Left hindlimb (tissue), 1 donor: Measurements from ENCODE around the gene F9.
"Not testable (repeated sequence)": the region's sequence is repeated elsewhere in the genome, so short reads cannot be mapped to it uniquely, and the experiment has no call there.

Experiments used
- DNase-seq: peaks from one replicate; pipeline ENCODE4 v3.0.0-alpha.2; 2018

F9 gene

DNA sequence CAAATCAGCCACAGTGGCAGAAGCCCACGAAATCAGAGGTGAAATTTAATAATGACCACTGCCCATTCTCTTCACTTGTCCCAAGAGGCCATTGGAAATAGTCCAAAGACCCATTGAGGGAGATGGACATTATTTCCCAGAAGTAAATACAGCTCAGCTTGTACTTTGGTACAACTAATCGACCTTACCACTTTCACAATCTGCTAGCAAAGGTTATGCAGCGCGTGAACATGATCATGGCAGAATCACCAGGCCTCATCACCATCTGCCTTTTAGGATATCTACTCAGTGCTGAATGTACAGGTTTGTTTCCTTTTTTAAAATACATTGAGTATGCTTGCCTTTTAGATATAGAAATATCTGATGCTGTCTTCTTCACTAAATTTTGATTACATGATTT is at the start of gene F9:
Gene F9 (plus strand): TSS at position 190 of the 400 bp plus-strand sequence. CDS start 26 bp downstream, at position 216.
- no peak for DNase-seq

DNA sequence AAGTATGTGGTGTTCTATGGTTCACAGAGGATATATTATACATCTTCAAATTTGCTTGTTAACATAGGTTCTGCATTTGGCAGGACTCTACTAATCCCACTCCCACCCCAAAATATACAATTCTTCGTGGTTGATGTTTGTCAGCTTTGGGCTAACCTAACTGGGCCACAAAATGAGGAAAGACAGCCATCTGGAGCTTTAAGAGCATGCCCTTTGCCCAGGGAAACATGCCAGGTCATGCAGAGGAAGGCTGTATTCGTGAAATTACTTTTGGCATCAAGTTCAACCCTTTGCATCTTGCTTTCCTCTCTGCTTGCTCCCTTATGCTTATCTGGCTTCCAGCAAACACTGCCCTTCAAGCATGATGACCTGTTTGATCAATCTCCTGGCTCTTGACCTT is 46.8 kb upstream of the F9 start:
- no peak for DNase-seq

DNA sequence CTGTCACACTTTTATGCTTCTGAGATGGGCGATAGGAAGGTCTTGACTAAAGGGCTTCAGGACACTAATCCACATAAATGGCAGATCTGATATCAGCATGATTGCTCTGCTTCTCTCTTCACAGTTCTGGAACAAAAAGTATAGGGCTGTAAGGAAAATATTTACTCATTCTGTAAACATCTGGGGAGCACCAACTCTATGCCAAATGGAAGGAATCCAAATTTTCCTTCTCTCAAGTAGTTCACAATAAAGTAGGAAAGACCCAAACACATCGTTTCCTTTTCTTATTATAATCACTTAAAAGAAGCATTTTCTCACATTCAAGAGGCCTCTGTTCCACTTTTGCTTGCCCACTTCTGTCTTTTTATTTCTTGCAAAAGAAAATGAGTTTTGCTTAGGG is 45.9 kb upstream of the F9 start:
- DNase-seq = no peak

DNA sequence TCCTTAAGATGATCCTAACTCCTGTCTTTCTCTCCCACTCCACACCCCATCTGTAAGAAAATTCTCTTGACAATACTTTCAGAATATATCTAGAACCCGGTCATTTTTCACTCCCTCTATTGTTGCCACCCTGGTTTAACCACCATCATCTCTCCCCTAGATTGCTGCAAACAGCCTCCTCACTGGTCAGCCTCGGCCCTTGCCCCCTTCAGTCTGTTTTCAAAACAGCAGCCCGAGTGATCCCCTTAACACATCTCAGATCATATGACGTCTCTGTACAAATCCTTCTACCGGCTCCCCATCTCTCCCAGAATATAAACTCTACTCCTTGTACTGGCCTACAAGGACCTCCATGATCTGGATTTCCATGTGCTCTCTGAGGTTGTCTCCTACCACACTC is 35.2 kb upstream of the F9 start:
- DNase-seq = no peak

DNA sequence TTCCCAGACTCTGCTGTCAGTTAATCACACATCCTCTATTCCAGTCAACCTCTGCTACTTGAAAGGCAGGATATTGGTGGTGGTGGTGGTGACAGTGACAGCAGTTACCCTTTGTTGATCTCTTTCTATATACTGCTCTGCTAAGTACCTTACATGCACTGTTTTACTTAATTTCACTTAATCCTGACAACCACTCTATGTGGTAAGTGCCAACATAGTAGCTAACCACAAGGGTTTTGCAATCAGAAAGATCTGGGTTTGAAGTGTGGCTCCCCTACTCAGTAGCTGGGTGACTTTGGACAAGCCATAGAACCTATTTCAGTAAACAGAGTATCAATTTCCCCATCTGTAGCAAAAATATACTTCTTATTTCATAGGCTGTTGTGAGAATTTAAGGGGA is 24.2 kb upstream of the F9 start:
- DNase-seq = no peak

DNA sequence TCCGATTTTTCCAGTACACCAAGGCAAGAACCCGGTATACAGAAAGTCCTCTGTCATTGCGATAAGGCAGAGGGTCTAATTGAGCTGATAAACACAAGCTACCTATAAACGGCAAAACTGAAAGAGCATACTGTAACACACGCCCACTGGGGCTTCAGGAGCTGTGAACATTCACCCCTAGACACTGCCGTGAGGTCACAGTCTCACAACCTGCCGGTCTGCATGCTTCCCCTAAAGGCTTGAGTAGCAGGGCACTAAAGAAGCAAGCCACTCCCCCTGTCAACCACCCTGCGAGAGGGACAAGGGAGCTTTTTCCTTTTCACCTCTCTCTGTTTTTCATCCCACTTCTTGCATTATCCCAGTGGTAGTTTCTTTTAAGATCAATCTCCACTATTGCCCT is 22.4 kb upstream of the F9 start:
- no peak for DNase-seq

DNA sequence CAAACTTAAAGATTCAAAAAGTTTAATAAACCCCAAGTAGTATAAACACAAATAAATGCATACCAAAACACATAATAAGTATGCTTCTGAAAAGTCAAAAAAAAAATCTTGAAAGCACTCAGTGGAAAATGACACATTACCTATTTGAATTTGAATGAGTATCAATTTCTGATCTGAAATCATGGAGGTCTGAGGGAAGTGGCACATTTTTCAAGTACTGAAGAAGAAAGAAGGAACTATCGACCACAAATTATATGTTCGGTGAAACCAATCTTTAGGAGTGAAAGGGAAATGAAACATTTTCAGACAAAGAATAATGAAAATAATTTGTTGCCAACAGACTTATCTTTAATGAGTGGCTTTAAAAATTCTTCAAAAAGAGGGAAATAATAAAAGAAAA is 12.1 kb upstream of the F9 start:
- DNase-seq = no peak

DNA sequence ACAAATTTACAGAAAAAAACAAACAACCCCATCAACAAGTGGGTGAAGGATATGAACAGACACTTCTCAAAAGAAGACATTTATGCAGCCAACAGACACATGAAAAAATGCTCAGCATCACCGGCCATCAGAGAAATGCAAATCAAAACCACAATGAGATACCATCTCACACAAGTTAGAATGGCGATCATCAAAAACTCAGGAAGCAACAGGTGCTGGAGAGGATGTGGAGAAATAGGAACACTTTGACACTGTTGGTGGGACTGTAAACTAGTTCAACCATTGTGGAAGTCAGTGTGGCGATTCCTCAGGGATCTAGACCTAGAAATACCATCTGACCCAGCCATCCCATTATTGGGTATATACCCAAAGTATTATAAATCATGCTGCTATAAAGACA is 1.7 kb upstream of the F9 start:
- DNase-seq = not testable (repeated sequence)

DNA sequence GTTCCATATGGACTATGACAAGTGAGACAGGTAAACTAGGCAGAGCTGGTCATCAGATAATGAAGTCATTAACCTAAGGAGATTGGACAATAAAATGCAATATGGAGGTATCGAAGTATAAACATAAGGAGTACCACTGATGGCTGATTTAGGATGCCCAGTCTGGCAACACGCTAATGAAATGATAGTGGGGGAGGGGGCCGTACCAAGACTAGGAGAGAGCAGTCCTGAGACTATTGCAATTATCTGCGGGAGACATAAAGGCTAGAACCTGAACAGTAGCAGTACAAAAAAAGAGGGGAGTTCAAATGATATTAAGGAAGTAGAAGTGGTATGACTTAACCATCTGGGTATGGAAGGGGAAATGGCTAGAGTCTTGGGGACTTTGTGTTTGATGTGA is 2.3 kb downstream of the F9 start:
- no peak for DNase-seq

DNA sequence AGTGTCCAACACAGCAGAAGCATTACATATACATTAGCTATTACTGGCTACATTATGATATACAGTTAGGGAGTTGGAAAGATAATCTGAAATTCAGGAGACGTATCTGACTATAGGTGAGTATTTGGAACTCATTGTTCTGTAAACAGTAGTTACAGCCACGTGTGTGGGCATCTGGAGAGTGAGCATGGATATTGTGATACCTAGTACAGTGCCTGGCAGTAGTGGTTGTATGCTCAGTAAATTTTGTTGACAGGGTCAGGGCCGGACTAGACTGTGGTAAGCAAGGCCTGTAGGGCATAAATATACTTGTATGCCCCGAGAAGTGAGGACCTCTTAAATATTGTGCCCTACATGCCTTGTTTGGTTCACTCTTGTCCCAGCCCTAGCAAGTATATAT is 2.9 kb downstream of the F9 start:
- DNase-seq = no peak

DNA sequence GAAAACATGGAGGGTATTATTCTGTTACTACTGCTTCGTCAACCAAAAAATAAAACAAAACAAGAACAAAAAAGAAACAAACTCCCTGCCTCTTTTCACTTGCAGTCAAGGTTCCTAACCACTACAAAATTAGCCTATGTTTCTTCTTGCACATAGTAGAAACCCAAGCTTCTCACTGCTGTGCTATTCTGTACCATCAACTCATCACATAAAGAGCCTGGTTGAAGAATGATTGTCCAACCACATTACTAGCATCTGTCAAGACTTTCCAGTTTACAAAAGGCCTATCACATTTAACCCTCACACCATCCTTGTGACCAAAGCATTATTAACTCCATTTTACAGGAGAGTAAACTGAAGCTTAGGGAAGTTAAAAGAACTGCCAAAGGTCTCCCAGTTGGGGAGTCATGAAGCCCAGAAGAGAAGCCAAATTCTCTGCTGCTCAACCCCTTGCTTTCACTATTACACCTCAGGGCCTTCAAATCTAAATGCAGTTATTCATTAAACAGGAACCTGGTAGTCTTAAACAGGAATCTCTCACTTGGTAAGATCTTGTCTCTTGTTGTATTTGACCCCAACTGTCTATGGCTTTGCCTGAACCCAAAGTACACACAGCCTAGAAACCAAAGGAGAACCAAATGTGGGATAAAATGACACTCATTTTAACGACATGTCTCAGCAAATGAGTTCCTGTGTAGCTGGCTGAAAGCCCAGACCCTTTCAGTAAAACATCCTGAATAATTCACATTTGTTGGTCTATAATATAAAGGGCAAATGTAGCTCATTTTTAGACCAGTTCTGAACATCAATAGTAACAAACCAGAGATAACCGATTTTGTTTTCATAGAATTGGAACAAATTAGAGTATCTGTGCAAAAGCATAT is 8.6 kb downstream of the F9 start:
- DNase-seq = no peak

DNA sequence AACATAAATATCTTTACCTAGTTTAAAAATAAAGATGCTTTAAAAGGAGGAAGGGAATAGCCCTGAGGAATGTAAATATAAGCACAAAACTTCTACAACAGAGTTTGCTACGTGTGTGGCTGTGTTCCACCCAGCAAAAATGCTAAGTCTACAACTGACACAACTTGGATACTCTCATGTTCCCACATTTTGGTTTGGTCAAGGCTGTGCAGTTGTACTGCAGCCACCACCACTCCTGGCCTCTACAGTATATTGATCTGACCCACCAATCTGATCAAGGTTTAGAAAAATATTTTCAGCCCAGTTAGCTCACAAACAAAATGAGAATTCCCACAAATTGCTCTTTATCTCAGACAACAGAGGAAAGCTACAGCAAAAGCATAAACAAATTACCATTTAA is 12.1 kb downstream of the F9 start:
- no peak for DNase-seq

DNA sequence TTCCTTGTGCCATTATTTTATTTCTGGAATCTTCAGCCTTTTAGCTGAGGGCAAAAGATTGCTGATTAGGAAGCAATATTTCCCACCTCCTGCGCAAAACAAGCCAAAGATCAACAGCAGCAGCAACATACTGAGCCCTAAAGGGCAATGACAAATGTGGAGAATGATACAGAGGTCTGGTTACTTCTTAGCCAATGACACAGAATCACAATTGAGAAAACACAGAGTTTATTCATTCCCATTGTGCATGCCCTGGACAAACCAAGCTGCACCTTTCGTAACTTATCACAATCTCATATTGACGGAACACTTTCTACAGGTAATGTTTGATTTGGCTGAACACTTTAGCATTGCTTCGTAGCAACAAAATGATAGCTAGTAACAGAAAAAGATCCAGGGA is 13.4 kb downstream of the F9 start:
- DNase-seq = no peak

DNA sequence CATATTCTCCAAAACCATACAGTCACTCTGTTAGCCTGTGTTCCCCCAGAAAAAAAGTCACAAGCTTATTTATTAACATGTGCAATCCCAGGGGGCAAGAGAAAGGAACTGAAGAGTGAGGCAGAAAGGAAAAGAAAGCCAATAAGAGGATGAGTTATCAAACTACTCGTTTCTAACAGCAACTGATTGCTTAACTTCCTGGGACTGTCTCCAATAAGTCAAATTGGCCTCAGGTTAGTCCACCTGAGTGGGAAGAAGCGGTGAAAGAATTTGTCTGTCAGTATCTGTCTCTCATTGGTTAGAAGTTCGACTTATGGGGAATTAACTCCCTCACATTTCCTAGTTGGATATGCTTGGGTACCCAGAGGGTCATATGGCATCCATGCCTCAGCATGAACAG is 14.1 kb downstream of the F9 start:
- DNase-seq = no peak

DNA sequence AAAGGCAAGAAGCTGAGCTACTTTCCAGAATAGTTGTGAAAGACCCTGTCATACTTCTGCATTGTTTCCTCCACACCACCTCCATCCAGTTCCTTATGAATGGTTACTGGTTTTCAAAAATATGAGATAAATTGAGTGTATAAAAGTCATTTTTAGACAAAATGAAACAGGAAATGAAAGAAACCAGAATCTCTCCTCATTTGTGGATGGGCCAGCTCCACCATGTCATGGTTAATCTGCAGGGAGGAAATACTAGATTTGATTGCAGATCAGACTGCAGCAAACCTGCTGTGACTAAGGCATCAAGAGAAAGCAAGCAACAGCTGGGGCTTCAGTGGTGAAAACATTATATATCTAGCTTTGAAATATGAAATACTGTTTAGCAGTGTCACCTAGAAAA is 23.8 kb downstream of the F9 start:
- no peak for DNase-seq

DNA sequence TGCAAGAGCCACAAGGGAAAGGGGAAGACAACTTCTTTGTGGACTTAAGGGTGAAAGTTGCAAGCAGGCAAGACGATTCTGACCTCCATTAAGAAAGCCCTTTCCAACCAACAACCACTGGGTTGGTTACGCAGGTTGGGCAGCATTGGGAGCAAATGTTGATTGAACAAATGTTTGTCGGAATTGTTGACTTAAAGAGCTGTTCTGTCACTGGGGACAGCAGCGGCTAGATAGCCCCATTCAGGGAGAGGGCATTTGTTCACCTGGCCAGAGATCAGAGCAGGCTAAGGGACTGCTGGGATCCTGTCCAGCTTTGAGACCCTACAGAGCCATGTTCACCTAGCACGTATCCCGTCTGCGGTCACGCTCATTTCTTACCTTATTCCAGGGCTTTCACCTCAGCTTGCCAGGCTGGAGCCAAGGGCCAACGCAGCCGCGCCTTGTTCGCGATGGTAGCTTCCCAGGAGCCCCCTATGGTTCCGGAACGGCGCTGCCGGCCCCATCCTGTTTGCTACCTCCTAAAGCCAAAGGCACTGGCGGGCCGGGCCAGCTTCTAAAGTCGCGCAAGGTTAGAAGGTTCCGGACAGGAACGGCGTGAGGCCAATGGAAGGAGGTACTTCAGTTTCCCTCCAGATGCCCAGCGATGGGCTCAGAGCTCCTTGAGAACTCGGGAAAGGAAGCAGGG is 24.6 kb downstream of the F9 start:
- no peak for DNase-seq

DNA sequence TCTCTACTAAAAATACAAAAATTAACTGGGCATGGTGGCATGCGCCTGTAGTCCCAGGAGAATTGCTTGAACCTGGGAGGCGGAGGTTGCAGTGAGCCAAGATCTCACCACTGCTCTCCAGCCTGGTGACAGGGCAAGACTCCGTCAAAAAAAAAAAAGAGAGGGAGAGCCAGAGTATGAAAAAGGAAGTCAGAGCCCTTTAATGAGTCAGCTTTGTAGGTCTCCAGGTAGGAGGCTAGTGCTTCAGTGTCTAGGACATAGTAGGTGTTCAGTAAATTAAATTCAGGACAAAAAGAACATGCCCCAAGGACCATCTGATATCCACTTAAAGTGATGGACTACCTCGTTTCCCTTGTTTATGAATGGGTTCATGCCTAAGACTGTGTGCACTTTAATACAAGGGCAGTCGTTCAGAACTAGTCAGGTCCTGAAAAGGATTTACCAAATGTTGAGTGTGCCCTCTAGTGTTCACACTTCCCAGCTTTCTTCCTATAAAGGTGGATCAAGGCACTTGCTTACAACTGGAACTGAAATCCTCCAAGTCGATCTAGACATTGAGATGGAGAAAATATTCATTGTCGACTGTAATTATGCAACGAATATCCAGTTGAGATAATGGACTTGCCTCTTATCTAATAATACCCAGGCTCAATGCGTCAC is 29.0 kb downstream of the F9 start:
- DNase-seq = no peak

DNA sequence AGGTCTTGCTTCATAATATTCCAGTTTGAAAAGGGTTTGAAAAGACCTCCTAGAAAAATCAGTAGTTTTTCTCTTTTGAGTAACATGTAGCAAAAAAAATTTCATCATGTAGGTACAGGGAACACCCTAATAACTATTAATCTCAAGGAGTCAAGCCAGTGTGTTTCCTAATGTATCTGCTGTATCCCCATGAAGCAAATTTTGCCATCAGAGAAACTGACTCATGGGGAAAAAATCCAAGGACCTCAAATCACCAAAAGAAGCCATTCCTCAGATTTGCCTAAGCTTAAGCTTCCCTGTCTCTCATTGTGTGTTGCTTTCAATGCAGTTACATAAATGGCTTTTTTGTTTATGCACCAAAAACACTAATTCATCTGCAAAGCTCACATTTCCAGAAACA is 29.7 kb downstream of the F9 start:
- no peak for DNase-seq

DNA sequence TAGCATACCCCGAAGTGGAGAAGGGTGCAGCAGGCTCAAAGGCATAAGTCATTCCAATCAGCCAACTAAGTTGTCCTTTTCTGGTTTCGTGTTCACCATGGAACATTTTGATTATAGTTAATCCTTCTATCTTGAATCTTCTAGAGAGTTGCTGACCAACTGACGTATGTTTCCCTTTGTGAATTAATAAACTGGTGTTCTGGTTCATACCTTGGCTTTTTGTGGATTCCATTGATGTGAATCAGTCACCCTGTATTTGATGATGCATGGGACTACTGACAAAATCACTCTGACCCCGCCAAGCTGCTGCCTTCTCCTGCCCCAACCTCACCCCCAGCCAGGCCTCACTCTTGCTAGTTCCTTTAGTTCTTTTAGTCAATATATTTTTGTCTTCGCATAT is 32.7 kb downstream of the F9 start:
- no peak for DNase-seq

DNA sequence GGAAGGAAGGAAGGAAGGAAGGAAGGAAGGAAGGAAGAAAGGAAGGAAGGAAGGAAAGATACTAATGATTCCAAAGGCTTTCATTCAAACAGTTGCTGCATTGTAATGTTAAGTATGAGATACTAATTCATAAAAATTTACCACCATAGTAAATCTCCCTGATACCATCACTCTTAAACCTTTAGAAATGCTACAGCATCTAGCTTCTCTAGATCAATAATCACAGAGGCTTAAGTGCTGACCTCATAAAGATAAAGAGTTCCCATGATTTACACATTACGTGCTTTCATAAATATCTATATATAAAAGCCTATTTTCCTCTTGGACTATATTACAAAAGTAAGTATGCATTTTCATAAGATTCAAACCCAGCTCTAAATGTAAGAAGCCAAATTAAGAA is 36.4 kb downstream of the F9 start:
- DNase-seq = no peak

DNA sequence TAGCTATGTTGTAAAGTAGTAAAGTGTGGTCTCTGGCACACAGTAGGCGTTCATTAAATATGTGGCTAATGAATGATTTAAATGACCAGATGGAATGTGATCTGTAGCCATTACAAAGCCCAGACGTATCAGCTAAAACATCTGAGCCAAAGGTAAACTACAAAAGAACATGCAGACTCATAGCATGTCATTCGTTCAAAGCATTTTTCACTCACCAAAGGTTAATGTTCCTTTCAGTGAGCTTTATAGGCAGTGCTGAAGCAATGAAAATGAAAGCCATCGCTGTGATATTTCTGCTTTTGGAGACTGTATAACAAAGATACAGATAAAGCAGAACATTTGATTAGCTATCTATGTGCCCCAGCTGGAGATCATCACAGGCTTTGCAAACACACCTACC is 50.5 kb downstream of the F9 start:
- DNase-seq = no peak

DNA sequence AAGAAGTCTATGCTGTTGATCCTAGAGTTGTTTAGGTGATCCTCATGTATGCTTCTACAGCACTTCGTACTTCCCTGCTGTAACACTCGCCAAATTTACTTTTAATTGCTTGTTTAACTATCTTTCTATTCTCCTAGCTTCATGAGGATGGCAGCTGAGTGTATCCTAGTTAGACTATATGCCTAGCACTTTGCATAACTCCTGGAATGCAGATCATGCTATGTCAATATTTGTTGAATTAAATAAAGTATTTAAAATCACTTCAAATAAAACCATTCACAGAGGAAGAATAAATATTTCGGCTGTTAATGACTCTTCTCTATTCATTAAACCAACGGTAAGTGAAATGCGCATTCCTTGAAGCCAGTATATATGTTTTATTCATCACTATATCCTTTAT is 55.1 kb downstream of the F9 start:
- no peak for DNase-seq

DNA sequence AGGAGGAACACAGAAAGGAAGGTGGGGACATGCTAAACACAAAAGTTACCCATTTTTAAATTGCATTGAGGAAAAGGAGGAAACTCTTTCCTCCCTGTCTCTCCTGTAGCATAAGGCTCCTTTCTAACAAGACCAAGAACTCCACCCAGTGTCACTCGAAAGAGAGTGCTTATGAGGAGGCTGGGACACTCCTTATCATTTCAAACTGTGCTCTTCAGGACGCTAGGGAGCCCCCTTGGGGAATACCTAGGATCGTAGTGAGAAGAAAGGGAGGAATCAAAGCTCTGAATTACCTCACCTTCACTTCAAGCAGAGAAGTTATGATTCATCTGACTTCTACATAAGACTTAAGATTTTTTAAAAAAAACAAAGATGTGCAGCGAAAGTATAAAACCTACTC is 65.5 kb downstream of the F9 start:
- no peak for DNase-seq

DNA sequence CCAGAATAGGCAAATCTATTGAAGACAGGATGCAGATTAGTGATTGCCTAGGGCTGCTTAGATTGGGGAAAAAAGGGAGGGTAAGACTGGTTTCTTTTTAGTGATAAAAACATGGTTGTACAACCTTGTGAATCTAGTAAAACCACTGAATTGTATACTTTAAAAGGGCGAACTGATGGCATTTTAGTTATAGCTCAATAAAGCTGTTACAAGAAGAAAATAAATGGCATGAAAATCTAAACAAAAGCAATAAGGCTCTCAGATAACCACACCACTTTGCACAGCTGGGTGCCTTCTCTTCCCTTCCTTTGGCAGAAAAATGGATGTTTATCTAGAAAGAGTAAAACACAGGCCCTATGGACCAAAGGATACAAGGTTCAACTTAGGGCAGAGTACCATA is 69.6 kb downstream of the F9 start:
- DNase-seq = no peak
